Muscle of back (tissue), 11 donors: ENCODE measurements around the gene CFHR4. TPM values are rescaled to one million over a fixed set of nuclear protein-coding genes. Genes with fewer than 3 reads are reported as not detected.
"Not testable (repeated sequence)": the region's sequence is repeated elsewhere in the genome, so short reads cannot be mapped to it uniquely, and the experiment has no call there.

Source experiments
- DNase-seq, 3 donors: peaks; one replicate each; pipeline versions ENCODE4 v3.0.0 to v3.0.0-alpha.2; 2013
- polyA plus RNA-seq, 10 donors: library from polyadenylated mRNA; unstranded; fragments of 120-200 nt; gene quantifications; one replicate each; pipeline ENCODE4 v1.2.1, GENCODE V29; 2013; ENCODE audit not compliant: insufficient read length in 10 of 10

Gene CFHR4
- polyA plus RNA-seq, 10 donors: not detected

DNA sequence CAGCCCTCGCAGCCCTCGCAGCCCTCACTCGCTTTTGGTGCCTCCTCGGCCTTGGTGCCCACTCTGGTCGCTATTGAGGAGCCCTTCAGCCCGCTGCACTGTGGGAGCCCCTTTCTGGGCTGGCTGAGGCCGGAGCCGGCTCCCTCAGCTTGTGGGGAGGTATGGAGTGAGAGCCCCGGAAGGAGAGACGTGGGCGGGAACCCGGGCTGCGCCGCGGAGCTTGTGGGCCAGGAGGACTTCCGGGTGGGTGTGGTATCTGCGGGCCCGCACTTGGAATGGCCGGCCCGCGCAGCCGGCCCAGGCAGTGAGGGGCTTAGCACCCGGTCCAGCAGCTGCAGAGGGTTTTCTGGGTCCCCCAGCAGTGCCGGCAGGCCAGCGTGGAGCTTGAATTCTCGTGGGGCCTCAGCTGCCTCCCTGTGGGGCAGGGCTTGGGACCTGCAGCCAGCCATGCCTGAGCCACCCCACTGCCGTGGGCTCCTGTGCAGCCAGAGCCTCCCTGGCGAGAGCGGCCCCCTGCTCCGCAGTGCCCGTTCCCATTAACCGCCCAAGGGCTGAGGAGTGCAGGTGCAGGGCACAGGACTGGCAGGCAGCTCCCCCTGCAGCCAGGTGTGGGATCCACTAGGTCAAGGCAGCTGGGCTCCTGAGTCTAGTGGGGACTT, 45.8 kb downstream of the CFHR4 start:
- no peak for DNase-seq

DNA sequence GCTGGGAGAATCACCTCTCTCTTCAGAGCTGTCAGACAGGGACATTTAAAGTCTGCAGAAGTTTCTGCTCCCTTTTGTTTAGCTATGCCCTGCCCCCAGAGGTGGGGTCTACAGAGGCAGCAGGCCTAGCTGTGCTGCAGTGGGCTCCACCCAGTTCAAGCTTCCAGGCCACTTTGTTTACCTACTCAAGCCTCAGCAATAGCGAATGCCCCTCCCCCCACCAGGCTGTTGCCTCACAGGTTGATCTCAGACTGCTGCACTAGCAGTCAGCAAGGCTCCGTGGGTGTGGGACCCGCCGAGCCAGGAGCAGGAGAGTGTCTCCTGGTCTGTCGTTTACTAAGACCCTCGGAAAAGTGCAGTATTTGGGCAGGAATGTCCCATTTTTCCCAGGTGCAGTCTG, 53.6 kb downstream of the CFHR4 start:
- not testable (repeated sequence) for DNase-seq

DNA sequence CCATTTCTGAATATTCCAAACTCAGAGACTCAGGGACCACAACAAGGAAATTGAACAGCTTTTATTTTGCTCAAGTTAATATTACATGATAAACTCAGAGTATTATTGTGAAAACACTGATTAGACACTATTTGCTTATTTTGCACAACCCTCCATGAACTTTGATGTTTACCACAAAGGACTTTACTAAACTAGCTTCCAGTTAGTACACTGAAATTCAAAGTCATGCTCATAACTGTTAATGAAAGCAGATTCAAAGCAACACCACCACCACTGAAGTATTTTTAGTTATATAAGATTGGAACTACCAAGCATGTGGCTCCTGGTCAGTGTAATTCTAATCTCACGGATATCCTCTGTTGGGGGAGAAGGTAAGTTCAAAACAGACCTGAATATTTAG, 55.7 kb downstream of the CFHR4 start, which contains the start of gene CFHR2:
CFHR2 (plus strand) TSS at position 171 of the 400 bp plus-strand sequence; CDS start at position 314, 143 bp downstream.
- not testable (repeated sequence) for DNase-seq

DNA sequence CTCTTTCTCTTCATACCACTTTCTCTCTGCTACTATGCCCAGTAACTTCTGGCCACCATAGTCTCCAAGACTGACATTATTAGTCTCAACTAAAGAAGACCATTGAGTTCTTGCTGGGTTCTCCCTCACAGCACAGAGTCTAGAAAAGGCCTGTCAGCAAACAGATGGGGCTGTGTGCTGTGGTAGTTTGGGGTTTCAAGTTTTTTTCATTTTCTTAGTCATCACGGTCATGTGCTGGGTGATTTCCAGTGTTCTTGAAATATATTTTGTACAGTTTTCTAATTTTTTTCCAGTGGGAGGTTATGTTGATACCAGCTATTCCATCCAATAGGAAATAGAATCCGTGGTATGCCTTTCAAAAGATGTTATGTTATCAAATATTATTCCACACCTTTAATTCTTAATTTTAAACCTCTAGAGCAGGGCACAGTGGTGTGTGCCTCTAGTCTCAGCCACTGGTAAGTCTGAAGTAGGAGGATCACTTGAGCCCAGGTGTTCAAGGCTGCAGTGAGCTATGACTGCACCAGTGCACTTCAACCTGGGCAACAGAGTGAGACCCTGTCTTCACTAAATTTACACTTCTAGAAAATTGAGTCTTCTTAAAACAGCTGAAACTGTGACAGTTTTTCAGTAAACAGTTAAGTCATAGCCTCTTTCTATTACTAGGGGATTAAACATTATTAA, 64.0 kb downstream of the CFHR4 start:
- no peak for DNase-seq

DNA sequence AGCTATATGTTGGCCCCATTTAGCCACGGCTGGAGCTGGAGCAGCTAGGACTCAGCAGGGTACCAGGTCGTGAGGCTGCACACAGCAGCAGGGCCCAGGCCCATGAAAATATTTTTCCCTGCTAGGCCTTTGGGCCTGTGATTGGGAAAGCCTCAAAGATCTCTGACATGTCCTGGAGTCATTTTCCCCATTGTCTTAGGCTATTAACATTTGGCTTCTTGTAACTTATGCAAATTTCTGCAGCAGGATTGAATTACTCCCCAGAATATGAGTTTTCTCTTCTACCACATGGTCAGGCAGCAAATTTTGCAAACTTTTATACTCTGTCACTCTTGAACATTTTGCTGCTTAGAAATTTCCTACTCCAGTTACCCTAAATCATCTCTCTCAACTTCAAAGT, 66.9 kb downstream of the CFHR4 start:
- no peak for DNase-seq

DNA sequence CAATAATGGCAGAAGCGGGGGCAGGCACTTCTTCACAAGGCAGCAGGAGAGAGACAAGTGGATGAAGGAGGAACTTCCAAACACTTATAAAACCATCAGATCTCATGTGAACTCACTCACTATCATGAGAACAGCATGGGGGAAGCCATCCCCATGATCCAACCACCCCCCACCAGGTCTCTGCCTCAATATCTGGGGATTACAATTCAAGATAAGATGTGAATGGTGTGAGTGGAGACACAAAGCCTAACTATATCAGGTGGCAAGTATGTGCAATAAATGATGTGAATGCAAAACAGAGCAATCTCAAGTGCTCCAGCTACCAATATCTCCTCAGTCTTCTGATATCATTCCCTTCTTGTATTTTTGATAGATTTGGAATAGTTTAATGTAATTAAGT, 68.1 kb downstream of the CFHR4 start:
- no peak for DNase-seq

DNA sequence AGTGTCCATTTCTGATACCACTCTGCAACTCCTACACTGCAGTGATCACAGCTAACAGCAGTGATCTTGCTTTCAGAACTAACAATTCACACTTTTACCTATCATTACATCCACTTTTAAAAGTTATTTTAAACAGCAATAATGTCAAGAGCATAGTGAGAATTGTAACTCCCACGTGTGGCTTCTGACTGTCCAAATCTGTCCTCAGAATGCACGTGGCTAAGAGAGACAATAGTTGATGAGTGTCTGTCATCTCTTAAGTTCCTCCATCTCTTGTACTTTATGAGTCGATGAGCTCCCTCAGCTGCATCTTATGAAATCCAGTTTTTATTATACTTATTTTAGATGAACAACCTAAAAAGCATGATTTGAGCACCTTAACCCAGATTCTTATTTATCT, 73.0 kb downstream of the CFHR4 start:
- DNase-seq: no peak

Other genes starting within 250 kb of the CFHR4 start
- gene CFH, start 236.0 kb upstream of the CFHR4 start, polyA plus RNA-seq: 100 to 1,000 TPM in 1 of 10 donors, 10 to 100 TPM in 9; 56.2 to 102 (median 80.1) TPM
- gene CFHR3, start 113.2 kb upstream of the CFHR4 start, polyA plus RNA-seq: 1 to 10 TPM in 9 of 10 donors, under 1 TPM in 1; 0.83 to 2.8 (median 1.5) TPM
- 1 to 10 TPM in 1 of 10 donors, under 1 TPM in 6, not detected in 3; 0.30 to 1.3 (median 0.36) TPM for gene CFHR1, start 68.3 kb upstream of the CFHR4 start, polyA plus RNA-seq
- gene CFHR2, start 55.7 kb downstream of the CFHR4 start, polyA plus RNA-seq: under 1 TPM in 1 of 10 donors, not detected in 9; 0.10 TPM
- gene CFHR5, start 89.5 kb downstream of the CFHR4 start, polyA plus RNA-seq: not detected
- under 1 TPM in 1 of 10 donors, not detected in 9; 0.13 TPM for gene F13B, start 179.2 kb downstream of the CFHR4 start, polyA plus RNA-seq